Activated CD4-positive, alpha-beta T cell treated with anti-CD3 and anti-CD28 coated beads, Interleukin-2, amount 50 U/mL, for 16 hours (primary cell): ENCODE measurements around the gene TRIM26.
"Not testable (repeated sequence)": the region's sequence is repeated elsewhere in the genome, so short reads cannot be mapped to it uniquely, and the experiment has no call there.

Source experiments
- DNase-seq: peaks from one replicate; pipeline ENCODE4 v3.0.0-alpha.2; 2020

TRIM26 gene

GRCh38 chr6:30152910-30153610, 60.1 kb downstream of the TRIM26 start:
- no peak for DNase-seq

DNA sequence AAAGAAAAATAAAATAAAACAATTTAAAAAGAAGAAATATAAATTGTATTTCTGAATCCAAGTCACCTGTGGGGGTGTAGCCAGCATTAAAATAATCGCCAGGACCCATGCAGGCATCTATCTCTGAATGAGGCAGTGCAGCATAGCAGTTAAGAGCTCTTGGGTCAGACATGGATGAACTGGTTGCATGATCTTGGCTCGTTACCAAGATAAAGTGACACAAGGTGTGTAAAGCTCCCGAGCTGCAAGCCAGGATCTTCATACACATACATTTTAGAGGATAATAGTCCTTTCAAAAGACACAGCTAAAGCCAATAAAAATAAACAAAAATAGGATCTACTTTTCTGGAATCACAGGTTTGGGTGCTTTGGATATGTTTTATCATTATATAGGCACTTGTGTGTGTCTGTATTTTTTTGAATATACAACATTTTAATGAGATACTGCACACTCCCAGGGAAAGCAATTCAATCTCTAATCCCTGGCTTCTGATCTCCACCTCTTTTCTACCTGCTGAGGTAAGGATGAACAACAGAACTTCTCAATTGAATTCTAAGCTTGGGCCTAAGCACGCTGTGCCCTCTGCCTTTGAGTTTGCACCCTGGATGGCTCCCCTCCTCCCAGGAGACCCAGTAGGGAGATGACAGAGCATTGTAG, 61.1 kb downstream of the TRIM26 start:
- DNase-seq = no peak

DNA sequence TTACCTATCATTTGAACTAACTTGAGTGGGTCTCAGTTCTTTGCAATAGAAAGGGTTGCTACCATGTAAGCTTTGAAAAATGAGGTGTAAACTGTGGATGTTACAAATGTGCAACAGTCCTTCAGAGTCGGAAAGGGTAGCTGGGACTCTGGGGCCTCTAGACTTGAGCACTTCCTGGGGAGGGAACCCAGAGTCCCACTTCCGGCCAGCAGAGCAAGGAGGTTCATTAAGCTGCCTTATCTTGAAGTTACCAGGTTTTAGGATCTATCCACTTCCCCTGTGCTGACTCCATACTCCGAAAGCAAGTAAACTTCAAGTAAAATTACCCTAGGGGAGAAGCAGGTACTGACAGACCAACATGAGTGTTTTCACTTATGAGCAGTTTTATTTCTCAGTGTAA, 61.6 kb downstream of the TRIM26 start:
- DNase-seq = no peak

DNA sequence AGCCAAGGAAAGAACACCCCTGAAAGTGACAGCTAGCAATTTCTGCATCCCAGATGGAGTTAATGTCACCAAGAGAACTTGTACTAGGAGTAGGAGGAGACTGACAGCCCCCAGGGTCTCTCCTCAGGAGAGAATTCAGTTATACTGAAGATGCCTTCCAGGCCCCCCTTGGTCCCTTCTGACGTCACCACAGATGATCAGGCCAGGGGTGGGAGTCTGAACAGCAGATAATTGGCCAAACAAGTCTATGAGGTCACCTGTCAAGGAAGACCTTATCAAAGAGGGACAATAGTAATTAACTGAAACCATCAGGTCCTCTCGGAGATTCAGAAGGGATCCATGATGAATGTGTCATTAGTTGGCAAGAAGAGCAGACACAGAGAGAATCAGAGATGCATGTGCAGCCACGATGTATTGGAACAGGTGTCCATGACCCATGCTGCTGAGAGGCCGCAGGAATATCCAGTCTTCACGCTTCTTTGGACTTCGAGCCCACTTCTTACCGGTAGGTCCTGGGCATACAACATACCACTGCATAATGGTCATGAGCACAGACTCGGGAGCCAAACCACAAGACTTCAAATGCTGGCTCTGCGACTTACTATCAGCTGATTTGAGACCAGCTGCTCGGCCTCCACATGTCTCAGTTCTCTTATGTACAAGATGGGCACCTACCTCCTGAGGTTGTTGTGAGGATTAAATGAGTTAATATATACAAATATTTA, 62.4 kb downstream of the TRIM26 start:
- no peak for DNase-seq

DNA sequence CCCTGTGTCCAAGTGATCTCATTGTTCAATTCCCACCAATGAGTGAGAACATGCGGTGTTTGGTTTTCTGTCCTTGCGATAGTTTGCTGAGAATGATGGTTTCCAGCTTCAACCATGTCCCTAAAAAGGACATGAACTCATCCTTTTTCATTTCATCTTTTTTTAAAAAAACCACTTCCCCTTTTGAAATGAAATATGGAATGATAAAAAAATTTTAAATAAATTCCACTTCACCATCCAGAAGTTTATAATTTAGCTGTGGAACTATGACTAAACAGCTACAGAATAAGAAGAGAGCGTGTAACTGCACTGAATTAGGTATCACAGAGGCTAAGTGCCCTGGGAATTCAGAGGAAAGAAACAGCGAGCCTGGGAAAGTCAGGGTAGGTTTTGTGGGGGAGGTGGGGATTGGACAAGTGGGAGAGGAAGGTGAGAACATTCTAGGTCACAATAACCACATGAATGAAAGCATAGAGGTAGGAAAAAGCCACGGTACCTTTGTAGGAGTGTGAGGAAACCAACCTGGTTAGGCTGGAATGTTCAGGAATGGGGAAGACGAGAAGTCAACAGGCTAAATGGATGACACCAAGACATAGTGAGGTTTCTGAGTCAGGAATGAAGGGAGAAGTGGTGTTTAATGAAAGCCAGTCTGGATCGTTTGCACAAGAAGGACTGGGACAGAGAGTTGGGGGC, 63.2 kb downstream of the TRIM26 start:
- no peak for DNase-seq

- no peak for DNase-seq
These were observed 64.0 kb downstream of the TRIM26 start for GRCh38 chr6:30149234-30149633.

DNA sequence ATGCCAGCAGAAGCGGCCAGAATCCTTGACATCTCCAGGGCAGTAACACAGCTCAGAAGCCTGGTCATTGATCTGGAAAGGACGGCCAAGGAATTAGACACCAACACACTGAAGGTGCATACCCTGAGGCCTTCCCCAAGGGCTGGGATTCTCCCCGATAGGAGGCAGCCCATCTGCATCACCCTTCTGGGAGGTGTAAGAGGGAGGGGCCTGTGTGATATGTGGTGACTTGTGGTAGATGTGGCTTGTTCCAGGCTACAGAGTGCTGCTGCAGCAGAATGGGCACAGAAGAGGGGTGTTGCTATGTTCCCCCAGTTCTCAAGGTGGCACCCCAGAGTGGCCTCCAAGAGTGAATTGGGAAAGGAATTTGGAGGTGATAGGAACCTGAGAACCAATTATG, 66.1 kb downstream of the TRIM26 start:
- DNase-seq = no peak

DNA sequence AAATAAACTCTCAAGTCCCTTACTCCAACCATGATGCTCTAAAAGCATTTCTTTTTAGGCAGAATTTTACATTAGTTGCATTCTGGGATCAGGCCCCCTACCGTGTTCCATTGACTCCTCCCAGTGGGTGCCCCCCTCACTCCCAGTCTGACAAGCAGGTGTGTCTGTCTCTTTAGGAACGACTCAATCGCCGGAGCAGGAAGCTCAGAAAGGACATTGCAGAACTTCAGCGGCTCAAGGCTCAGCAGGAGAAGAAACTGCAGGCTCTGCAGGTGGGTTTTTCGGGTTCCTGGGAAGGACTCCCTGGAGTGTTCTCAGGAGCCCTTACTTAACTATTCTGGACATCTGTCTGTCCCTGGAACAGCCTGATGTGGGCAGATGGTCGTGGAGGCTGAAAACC, 67.4 kb downstream of the TRIM26 start:
- no peak for DNase-seq

- no peak for DNase-seq
These were observed 68.4 kb downstream of the TRIM26 start for GRCh38 chr6:30144811-30145210.

- no peak for DNase-seq
These were observed 69.4 kb downstream of the TRIM26 start for GRCh38 chr6:30143780-30144179.

GRCh38 chr6:30142665-30143064, 70.5 kb downstream of the TRIM26 start:
- DNase-seq = no peak

GRCh38 chr6:30140240-30140639, 73.0 kb downstream of the TRIM26 start:
- DNase-seq = not testable (repeated sequence)

DNA sequence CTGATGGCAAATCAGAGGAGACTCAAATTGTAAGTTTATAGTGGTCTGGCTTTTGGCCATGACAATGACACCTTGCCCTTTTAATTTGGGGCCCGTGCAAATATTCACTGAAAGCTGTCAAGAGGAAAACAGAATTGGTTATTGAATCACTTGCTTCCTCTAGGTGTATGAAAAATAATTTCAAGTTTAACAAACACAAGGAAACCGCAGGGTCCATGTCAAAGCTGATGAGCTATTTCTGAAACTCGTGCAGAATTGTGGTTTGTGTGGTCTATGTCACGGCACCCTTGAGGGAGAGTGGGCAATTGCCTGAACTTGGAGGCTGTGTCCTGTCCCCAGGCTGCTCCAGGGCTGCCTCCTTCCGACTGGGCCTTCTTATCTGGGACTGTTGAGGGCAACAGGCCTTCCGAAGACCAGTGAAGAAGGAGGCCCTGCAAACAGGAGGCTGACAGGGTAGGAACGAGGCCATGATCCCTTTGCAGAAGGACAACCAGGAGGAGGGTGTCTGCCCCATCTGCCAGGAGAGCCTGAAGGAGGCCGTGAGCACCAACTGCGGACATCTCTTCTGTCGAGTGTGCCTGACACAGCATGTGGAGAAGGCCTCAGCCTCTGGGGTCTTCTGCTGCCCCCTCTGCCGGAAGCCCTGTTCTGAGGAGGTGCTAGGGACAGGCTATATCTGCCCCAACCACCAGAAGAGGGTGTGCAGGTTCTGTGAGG, 76.5 kb downstream of the TRIM26 start:
- peak; percentile 60 for DNase-seq

DNA sequence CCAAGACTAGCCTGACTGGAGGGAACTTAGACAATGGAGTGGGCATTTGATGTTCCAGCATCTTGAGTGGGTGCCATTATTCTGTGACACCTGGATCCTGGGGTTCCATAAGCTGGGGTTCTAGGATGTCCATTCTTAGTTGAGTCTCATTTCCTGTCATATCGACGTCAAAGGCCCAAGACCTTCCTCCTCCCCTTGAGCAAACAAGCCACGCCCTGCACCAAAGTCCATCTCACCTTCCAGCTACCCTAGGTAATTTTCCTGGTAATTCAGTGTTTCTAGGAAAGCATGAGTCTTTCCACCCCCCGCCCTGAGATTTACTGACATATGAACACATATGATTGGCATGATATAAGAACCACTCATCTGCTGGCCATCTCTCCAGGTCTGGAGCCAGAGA, 77.4 kb downstream of the TRIM26 start, which contains the start of gene TRIM40:
TRIM40 (plus strand) TSS at position 384 of the 400 bp plus-strand sequence. CDS start 897 bp downstream, outside the sequence.
- no peak for DNase-seq

DNA sequence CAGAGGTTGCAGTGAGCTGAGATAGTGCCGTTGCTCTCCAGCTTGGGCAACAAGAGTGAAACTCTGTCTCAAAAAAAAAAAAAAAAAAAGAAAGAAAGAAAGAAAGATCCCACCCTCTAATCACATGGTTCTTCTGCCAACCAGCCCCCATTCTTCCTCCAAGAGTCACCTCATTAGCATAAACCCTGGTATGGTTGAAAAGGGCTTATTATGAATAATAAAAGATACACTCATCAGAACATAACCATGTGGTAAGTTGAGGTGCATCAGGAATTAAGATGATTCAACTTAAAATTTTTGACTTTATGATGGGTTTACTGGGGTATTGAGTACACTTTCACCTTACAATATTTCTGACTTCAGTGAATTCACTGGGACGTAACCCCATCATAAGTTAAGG, 78.1 kb downstream of the TRIM26 start:
- DNase-seq = no peak
